CD4-positive, alpha-beta memory T cell (primary cell): Measurements from ENCODE around the gene CHML. TPM values are rescaled to one million over a fixed set of nuclear protein-coding genes. Genes with fewer than 3 reads are reported as not detected.

Experiments used
- CTCF ChIA-PET: fragments of 350-600 bp; sonication (Branson Sonifier 250); formaldehyde crosslinking; loops from one replicate; lab custom pipeline; 2021; ENCODE audit warnings: inconsistent platforms; ENCODE audit not compliant: partially characterized antibody; lab: Charles Lee
- POLR2A ChIA-PET: fragments of 350-600 bp; sonication (Branson Sonifier 250); formaldehyde crosslinking; loops from one replicate; lab custom pipeline; 2021; ENCODE audit not compliant: partially characterized antibody; lab: Charles Lee
- DNase-seq, 5 donors: peaks; one replicate each; pipeline versions ENCODE4 v3.0.0 to v3.0.0-alpha.2; 2020 to 2022; ENCODE audit warnings: mixed read lengths in 1 of 5
- H3K27ac ChIP-seq: one replicate; pipeline ENCODE4 v1.7.0; 2013; ENCODE audit warnings: low read depth, low read length
- H3K27me3 ChIP-seq: 2 replicates; pipeline ENCODE4 v1.7.0; 2013; ENCODE audit warnings: mild to moderate bottlenecking, low read length, moderate library complexity; ENCODE audit not compliant: insufficient read depth
- H3K36me3 ChIP-seq: 2 replicates; pipeline ENCODE4 v1.7.0; 2013; ENCODE audit warnings: mild to moderate bottlenecking, low read length, moderate library complexity; ENCODE audit not compliant: insufficient read depth
- H3K4me1 ChIP-seq: 2 replicates; pipeline ENCODE4 v1.7.0; 2013; ENCODE audit warnings: mild to moderate bottlenecking, low read length, moderate library complexity; ENCODE audit not compliant: insufficient read depth
- H3K4me3 ChIP-seq, 2 donors: one replicate each; pipeline ENCODE4 v1.7.0; 2013; ENCODE audit warnings: low read length in 2 of 2, mild to moderate bottlenecking in 1 of 2
- H3K9me3 ChIP-seq, 2 donors: one replicate each; pipeline ENCODE4 v1.7.0; 2013; ENCODE audit warnings: low read length in 2 of 2, control low read depth in 1 of 2; ENCODE audit not compliant: control insufficient read depth in 1 of 2
- H3K27ac Mint-ChIP-seq, 7 donors: one replicate each; pipeline ENCODE4 v1.8.0; 2020 to 2021; ENCODE audit warnings: mixed read lengths in 7 of 7, mild to moderate bottlenecking in 6 of 7, inconsistent platforms in 3 of 7, moderate library complexity in 3 of 7
- H3K27me3 Mint-ChIP-seq, 2 donors: one replicate each; pipeline ENCODE4 v1.8.0; 2020 to 2021; ENCODE audit warnings: mixed read lengths in 2 of 2
- H3K36me3 Mint-ChIP-seq, 2 donors: one replicate each; pipeline ENCODE4 v1.8.0; 2020 to 2021; ENCODE audit warnings: mixed read lengths in 2 of 2, inconsistent platforms in 1 of 2, mild to moderate bottlenecking in 1 of 2
- H3K4me1 Mint-ChIP-seq, 4 donors: one replicate each; pipeline ENCODE4 v1.8.0; 2020 to 2021; ENCODE audit warnings: mixed read lengths in 4 of 4, mild to moderate bottlenecking in 1 of 4
- H3K4me3 Mint-ChIP-seq, 8 donors: one replicate each; pipeline ENCODE4 v1.8.0; 2020 to 2021; ENCODE audit warnings: mixed read lengths in 8 of 8, mild to moderate bottlenecking in 7 of 8, moderate library complexity in 6 of 8, inconsistent platforms in 3 of 8
- H3K9me3 Mint-ChIP-seq, 8 donors: one replicate each; pipeline ENCODE4 v1.8.0; 2020 to 2021; ENCODE audit warnings: mixed read lengths in 8 of 8, mild to moderate bottlenecking in 5 of 8, inconsistent platforms in 3 of 8, moderate library complexity in 1 of 8
- intact Hi-C: fragments of 100-400 bp; cut with micrococcal nuclease; formaldehyde crosslinking; loops from one replicate; pipeline ENCODE4 v1.15.1; 2023
- polyA plus RNA-seq, 2 donors: library from polyadenylated mRNA; unstranded; fragments of 300-500 nt; fragmentation: Illumina TruSeq; gene quantifications; one replicate each; pipeline ENCODE4 v1.2.3, GENCODE V29; 2021
- total RNA-seq, 2 experiments: library from RNA; stranded (reverse); gene quantifications; one replicate each; pipeline ENCODE4 v1.2.3, GENCODE V29; 2021

The CHML gene
- total and polyA plus RNA-seq, 4 experiments from 2014 or later: 2.2 to 8.8 (median 5.0) TPM

DNA sequence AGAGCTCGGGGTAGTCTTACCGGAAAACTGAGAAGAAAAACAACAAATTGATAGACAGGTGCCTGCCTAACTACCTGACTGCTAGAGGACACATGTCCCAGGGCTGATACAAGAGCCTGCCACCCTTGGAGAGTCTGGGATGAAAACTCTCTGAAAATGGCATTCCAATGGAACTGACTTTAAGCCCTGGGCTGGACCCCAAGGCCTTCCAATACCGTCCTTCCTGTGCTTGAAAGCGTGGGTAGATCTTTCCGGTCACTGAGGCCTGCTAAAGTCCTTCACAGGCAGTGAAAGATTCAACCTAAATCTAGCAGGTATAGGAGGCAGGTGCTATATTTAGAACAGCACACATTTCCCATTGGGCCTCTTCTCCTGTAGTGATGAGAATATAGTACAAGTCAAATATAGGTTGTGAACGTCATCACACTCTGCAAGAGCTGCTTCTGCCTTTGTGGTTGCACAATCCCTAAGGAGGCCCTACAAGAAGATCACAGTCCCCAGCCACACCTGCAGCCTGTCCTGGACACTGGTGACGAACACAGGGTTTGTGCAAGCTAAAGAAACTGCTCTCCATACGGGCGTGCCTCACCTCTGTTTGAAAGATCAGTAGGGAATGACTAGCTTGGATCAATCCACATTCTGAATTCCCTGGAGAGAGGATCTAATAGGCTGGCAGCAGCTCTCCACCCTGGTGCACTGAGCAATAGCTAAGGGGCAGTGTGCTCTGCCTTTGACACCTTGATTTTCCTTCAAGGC lies 876 bp upstream of the CHML start:
- H3K4me1 Mint-ChIP-seq: peaks cover 18 to 40% (median 25%) of the 10 kb centered on the region in 4 donors
- intact Hi-C loops: loop anchor here (1.0 to 2.0 kb wide), 4 partner anchors 14 to 1614 kb away; partner anchors contain the start of gene CEP170
- CTCF ChIA-PET: interaction anchor here (0.8 to 2.2 kb wide), 9 partner anchors 9 to 358 kb away, joined by 3 to 10 read pairs (median 3); partner anchors contain the start of gene MAP1LC3C
- DNase-seq: peak in 2 of 5 donors; percentile 4 to 43
- Histone ChIP-seq H3K27ac (no peak overlapping the region), H3K36me3 (no peaks in the 10 kb centered on the region), H3K4me3 (peak overlapping the region in 1 of 2 donors; percentile 58), H3K9me3 (no peaks in the 10 kb centered on the region), H3K4me1 (peaks cover 25% of the 10 kb centered on the region), H3K27me3 (no peaks in the 10 kb centered on the region)
- H3K4me3 Mint-ChIP-seq: peak overlapping the region; percentile 75 to 88 (median 86)
- H3K36me3 Mint-ChIP-seq: no peaks in the 10 kb centered on the region
- H3K27me3 Mint-ChIP-seq: no peaks in the 10 kb centered on the region
- POLR2A ChIA-PET: interaction anchor here (0.9 to 2.6 kb wide), 10 partner anchors 11 to 1614 kb away, joined by 3 to 18 read pairs (median 4); partner anchors contain the start of genes CEP170, EXO1, FH and SDCCAG8
- peaks cover 0 to 3% (median 0%) of the 10 kb centered on the region in 8 donors for H3K9me3 Mint-ChIP-seq
- peak overlapping the region; percentile 49 to 96 (median 85) for H3K27ac Mint-ChIP-seq

DNA sequence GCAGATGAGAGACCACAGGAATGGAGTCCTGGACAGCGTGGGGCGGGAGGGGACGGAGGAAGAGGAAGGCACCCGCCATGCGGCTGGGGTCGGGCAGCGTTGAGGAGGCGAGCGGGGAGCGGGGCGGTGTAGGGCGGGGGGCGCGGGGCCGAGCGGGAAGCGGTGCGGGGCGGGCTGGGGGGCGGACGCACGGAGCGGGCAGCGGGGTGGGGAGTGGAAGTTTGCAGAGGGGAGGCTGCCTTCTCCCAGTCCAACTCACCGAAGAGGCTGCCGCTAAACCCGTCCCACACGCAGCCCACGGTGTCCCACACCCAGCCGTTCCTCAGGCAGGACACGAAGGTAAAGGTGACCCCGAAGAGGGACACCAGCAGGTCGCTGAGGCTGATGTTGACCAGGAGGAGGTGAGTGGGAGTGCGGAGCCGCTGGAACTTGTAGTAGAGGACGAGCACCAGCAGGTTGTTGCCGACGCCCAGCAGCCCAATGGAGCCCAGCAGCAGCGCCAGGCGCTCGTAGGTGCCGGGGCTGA lies 483 bp downstream of the CHML start:
- peaks cover 18 to 40% (median 25%) of the 10 kb centered on the region in 4 donors for H3K4me1 Mint-ChIP-seq
- no peaks in the 10 kb centered on the region for H3K36me3 ChIP-seq
- H3K4me3 Mint-ChIP-seq: peak overlapping the region; percentile 80 to 89 (median 84)
- H3K4me1 ChIP-seq: peaks cover 25% of the 10 kb centered on the region
- peak overlapping the region; percentile 41 for H3K27ac ChIP-seq
- intact Hi-C loops: loop anchor here (1.0 to 2.0 kb wide), 4 partner anchors 12 to 1615 kb away; partner anchors contain the start of gene CEP170
- H3K9me3 Mint-ChIP-seq: peaks cover 0 to 3% (median 0%) of the 10 kb centered on the region in 8 donors
- no peaks in the 10 kb centered on the region for H3K9me3 ChIP-seq
- ChIA-PET POLR2A (interaction anchor here (0.7 to 2.6 kb wide), 8 partner anchors 10 to 1616 kb away, joined by 3 to 18 read pairs (median 5); partner anchors contain the start of genes CEP170, EXO1 and SDCCAG8), CTCF (interaction anchor here (1.2 to 1.4 kb wide), 2 partner anchors 12 kb away, joined by 5 to 6 read pairs; no protein-coding TSS in a partner anchor)
- peak in 1 of 5 donors; percentile 51 for DNase-seq
- no peaks in the 10 kb centered on the region for H3K27me3 ChIP-seq
- no peaks in the 10 kb centered on the region for H3K27me3 Mint-ChIP-seq
- peak overlapping the region; percentile 29 to 79 (median 43) for H3K27ac Mint-ChIP-seq
- peaks cover 8% of the 10 kb centered on the region in 2 donors for H3K36me3 Mint-ChIP-seq
- peak overlapping the region; percentile 64 to 82 for H3K4me3 ChIP-seq

DNA sequence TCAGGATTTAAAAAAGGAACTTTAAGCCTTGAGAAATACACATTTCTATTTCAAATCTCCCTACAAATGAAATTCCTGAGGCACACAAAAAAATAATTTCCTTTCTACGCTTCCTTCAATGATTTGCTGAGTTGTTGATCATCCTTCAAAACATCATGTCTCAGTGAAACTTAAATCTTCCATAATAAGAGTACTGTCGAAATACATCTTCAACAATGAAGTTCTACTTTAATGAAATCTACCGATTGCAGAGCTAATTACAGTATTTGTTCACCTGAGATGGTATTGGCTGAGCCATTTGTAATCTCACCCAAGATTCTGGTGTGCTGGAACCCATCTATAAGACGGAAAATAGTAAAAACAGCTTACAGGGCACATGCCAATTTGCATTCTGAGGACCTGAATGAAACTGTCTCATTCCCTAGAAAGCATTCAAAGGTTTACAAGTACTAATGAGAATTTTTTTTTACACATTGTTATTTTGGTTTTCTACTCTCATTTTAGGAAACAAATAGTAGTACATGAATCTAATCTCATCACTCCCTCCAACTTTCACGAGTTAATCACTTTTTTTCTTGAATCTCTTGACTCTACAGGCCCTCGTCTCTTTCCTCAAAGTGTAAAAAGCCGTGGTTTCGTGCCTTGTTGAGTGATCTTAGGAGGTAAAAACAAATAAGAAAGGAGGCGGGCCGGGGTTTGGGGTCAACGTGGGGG lies 1.1 kb downstream of the CHML start:
- ChIA-PET CTCF (interaction anchor here (1.2 kb wide), 1 partner anchor 11 kb away, joined by 5 read pairs; no protein-coding TSS in a partner anchor), POLR2A (interaction anchor here (1.3 to 2.6 kb wide), 2 partner anchors 39 to 87 kb away, joined by 4 to 18 read pairs; no protein-coding TSS in a partner anchor)
- Histone ChIP-seq H3K4me1 (peaks cover 25% of the 10 kb centered on the region), H3K27ac (no peak overlapping the region), H3K36me3 (no peaks in the 10 kb centered on the region), H3K27me3 (no peaks in the 10 kb centered on the region), H3K4me3 (peak overlapping the region; percentile 64 to 82), H3K9me3 (no peaks in the 10 kb centered on the region)
- Mint-ChIP-seq H3K9me3 (peaks cover 0 to 3% (median 0%) of the 10 kb centered on the region in 8 donors), H3K4me1 (peaks cover 20 to 40% (median 25%) of the 10 kb centered on the region in 4 donors), H3K27me3 (no peaks in the 10 kb centered on the region), H3K27ac (peak overlapping the region; percentile 29 to 79 (median 43)), H3K36me3 (peaks cover 8 to 15% of the 10 kb centered on the region in 2 donors), H3K4me3 (peak overlapping the region; percentile 80 to 89 (median 84))
- intact Hi-C loops: no loop called here
- peak in 3 of 5 donors; percentile 1 to 9 (median 7) for DNase-seq

GRCh38 chr1:241638099-241638682 lies 2.0 kb downstream of the CHML start:
- H3K27me3 Mint-ChIP-seq: no peaks in the 10 kb centered on the region
- peak overlapping the region in 1 of 7 donors; percentile 50 for H3K27ac Mint-ChIP-seq
- H3K9me3 Mint-ChIP-seq: peaks cover 0 to 3% (median 0%) of the 10 kb centered on the region in 8 donors
- no peak overlapping the region for H3K4me3 ChIP-seq
- H3K4me3 Mint-ChIP-seq: peak overlapping the region in 6 of 8 donors; percentile 32 to 70 (median 54)
- no peak overlapping the region for H3K27ac ChIP-seq
- peaks cover 25% of the 10 kb centered on the region for H3K4me1 ChIP-seq
- no peaks in the 10 kb centered on the region for H3K27me3 ChIP-seq
- H3K9me3 ChIP-seq: no peaks in the 10 kb centered on the region
- ChIA-PET CTCF (interaction anchor here (1.2 kb wide), 1 partner anchor 11 kb away, joined by 5 read pairs; no protein-coding TSS in a partner anchor), POLR2A (interaction anchor here (1.3 to 2.6 kb wide), 2 partner anchors 40 to 86 kb away, joined by 4 to 18 read pairs; no protein-coding TSS in a partner anchor)
- H3K4me1 Mint-ChIP-seq: peaks cover 20 to 40% (median 25%) of the 10 kb centered on the region in 4 donors
- H3K36me3 ChIP-seq: no peaks in the 10 kb centered on the region
- H3K36me3 Mint-ChIP-seq: peaks cover 8 to 15% of the 10 kb centered on the region in 2 donors
- no peak for DNase-seq
- intact Hi-C loops: no loop called here

- H3K27me3 Mint-ChIP-seq: no peaks in the 10 kb centered on the region
- Histone ChIP-seq H3K27ac (no peak overlapping the region), H3K4me1 (peaks cover 25% of the 10 kb centered on the region), H3K36me3 (no peaks in the 10 kb centered on the region), H3K4me3 (no peak overlapping the region), H3K27me3 (no peaks in the 10 kb centered on the region), H3K9me3 (no peaks in the 10 kb centered on the region)
- DNase-seq: no peak
- H3K36me3 Mint-ChIP-seq: peaks cover 8 to 15% of the 10 kb centered on the region in 2 donors
- peaks cover 20 to 40% (median 25%) of the 10 kb centered on the region in 4 donors for H3K4me1 Mint-ChIP-seq
- POLR2A ChIA-PET: no interaction called here
- CTCF ChIA-PET: no interaction called here
- intact Hi-C loops: no loop called here
- peak overlapping the region in 1 of 7 donors; percentile 12 for H3K27ac Mint-ChIP-seq
- H3K4me3 Mint-ChIP-seq: peak overlapping the region in 6 of 8 donors; percentile 1 to 70 (median 19)
- H3K9me3 Mint-ChIP-seq: peaks cover 0 to 3% (median 0%) of the 10 kb centered on the region in 8 donors
Observed at GRCh38 chr1:241637604-241638003, 2.6 kb downstream of the CHML start.

- no peak overlapping the region for H3K27ac ChIP-seq
- H3K4me1 Mint-ChIP-seq: peaks cover 20 to 40% (median 25%) of the 10 kb centered on the region in 4 donors
- no peaks in the 10 kb centered on the region for H3K27me3 ChIP-seq
- CTCF ChIA-PET: no interaction called here
- intact Hi-C loops: no loop called here
- H3K9me3 ChIP-seq: no peaks in the 10 kb centered on the region
- H3K4me3 ChIP-seq: no peak overlapping the region
- peaks cover 10 to 16% of the 10 kb centered on the region in 2 donors for H3K36me3 Mint-ChIP-seq
- no peaks in the 10 kb centered on the region for H3K9me3 Mint-ChIP-seq
- no peak overlapping the region for H3K27ac Mint-ChIP-seq
- DNase-seq: no peak
- POLR2A ChIA-PET: no interaction called here
- no peaks in the 10 kb centered on the region for H3K36me3 ChIP-seq
- H3K4me3 Mint-ChIP-seq: peak overlapping the region in 5 of 8 donors; percentile 1 to 32 (median 3)
- H3K4me1 ChIP-seq: peaks cover 25% of the 10 kb centered on the region
- H3K27me3 Mint-ChIP-seq: no peaks in the 10 kb centered on the region
Observed at GRCh38 chr1:241637046-241637590, 3.1 kb downstream of the CHML start.
